SK-N-SH (cell line): ENCODE measurements around the gene ZDHHC7. TPM values are rescaled to one million over a fixed set of nuclear protein-coding genes. Genes with fewer than 3 reads are reported as not detected.
A peak's percentile ranks its signal among the peaks of the same experiment; 100 is the strongest.

Experiments
- CTCF ChIA-PET: fragments of 300-600, 350-600 bp; formaldehyde crosslinking; extraction: SDS; loops from one replicate; lab custom pipeline; 2021; lab: Yijun Ruan, JAX
- POLR2A ChIA-PET: fragments of 350-600 bp; sonication (Branson Sonifier 250); formaldehyde crosslinking; extraction: SDS; loops from one replicate; lab custom pipeline; 2020; ENCODE audit warnings: antibody characterized with exemption, inconsistent platforms; lab: Yijun Ruan, JAX
- DNase-seq: peaks from one replicate; pipeline ENCODE4 v3.0.0; 2012
- H2AFZ ChIP-seq: fragments of 200-600 bp; sonication (generic); 2 replicates; pipeline ENCODE4 v1.8.1; 2016; ENCODE audit warnings: antibody characterized with exemption, mild to moderate bottlenecking, low read depth
- H3F3A ChIP-seq: fragments of 200-600 bp; sonication (generic); replicated peaks from 2 replicates; pipeline ENCODE3; 2016; ENCODE audit warnings: antibody characterized with exemption, mild to moderate bottlenecking; ENCODE audit not compliant: insufficient read depth
- H3K27ac ChIP-seq, 2 experiments: fragments of 200-500 bp in 1 of 2; fragments of 200-600 bp in 1 of 2; sonication (Bioruptor generic) in 1 of 2; sonication (generic), shearing (Covaris generic) in 1 of 2; 2 replicates each; pipeline versions ENCODE4 v1.5.1 to v1.6.1; 2014 to 2016; ENCODE audit warnings: low read depth in 2 of 2, inconsistent platforms in 1 of 2, low read length in 1 of 2, mild to moderate bottlenecking in 1 of 2, mixed read lengths in 1 of 2
- H3K27me3 ChIP-seq: fragments of 200-600 bp; sonication (generic), shearing (Covaris generic); 2 replicates; pipeline ENCODE4 v1.6.1; 2016; ENCODE audit warnings: mixed run types; ENCODE audit not compliant: insufficient read depth
- H3K36me3 ChIP-seq, 2 experiments: fragments of 200-500 bp in 1 of 2; fragments of 200-600 bp in 1 of 2; sonication (Bioruptor generic) in 1 of 2; sonication (generic) in 1 of 2; replicated peaks in 1 of 2; 2 replicates each; pipeline versions ENCODE3 to v1.5.1; 2014 to 2016; ENCODE audit warnings: low read length in 1 of 2, mild to moderate bottlenecking in 1 of 2; ENCODE audit not compliant: insufficient read depth in 2 of 2, control insufficient read depth in 1 of 2
- H3K4me1 ChIP-seq, 2 experiments: fragments of 200-500 bp in 1 of 2; fragments of 200-600 bp in 1 of 2; sonication (Bioruptor generic) in 1 of 2; sonication (generic), shearing (Covaris generic) in 1 of 2; 2 replicates each; pipeline versions ENCODE4 v1.5.1 to v1.6.1; 2014 to 2016; ENCODE audit warnings: low read depth in 1 of 2, low read length in 1 of 2, mixed run types in 1 of 2; ENCODE audit not compliant: insufficient read depth in 2 of 2, control insufficient read depth in 1 of 2
- H3K4me2 ChIP-seq: fragments of 200-600 bp; sonication (generic), shearing (Covaris generic); 2 replicates; pipeline ENCODE4 v1.6.1; 2017; ENCODE audit warnings: mixed run types
- H3K4me3 ChIP-seq, 2 experiments: fragments of 200-500 bp in 1 of 2; fragments of 200-600 bp in 1 of 2; sonication (Bioruptor generic) in 1 of 2; sonication (generic), shearing (Covaris generic) in 1 of 2; 2 replicates each; pipeline versions ENCODE4 v1.5.1 to v1.8.1; 2014 to 2016; ENCODE audit warnings: low read depth in 2 of 2, inconsistent platforms in 1 of 2, low read length in 1 of 2, mild to moderate bottlenecking in 1 of 2, mixed read lengths in 1 of 2, moderate library complexity in 1 of 2
- H3K79me2 ChIP-seq: fragments of 200-600 bp; sonication (generic); 2 replicates; pipeline ENCODE4 v1.8.1; 2017; ENCODE audit warnings: mild to moderate bottlenecking; ENCODE audit not compliant: insufficient read depth
- H3K9ac ChIP-seq: fragments of 200-600 bp; sonication (generic); 2 replicates; pipeline ENCODE4 v1.6.1; 2017; ENCODE audit warnings: mixed run types
- H3K9me2 ChIP-seq: fragments of 200-600 bp; sonication (generic); 2 replicates; pipeline ENCODE4 v1.6.1; 2017; ENCODE audit warnings: mixed run types
- H3K9me3 ChIP-seq: fragments of 200-600 bp; sonication (generic); 2 replicates; pipeline ENCODE4 v1.6.1; 2017; ENCODE audit warnings: mixed run types, mild to moderate bottlenecking, moderate library complexity
- H4K20me1 ChIP-seq: fragments of 200-600 bp; sonication (generic); 2 replicates; pipeline ENCODE4 v1.6.1; 2017; ENCODE audit warnings: mild to moderate bottlenecking, mixed run types; ENCODE audit not compliant: insufficient read depth
- CHD2 ChIP-seq: fragments of 150-350 bp; IDR thresholded peaks from 2 replicates; pipeline ENCODE4 v1.6.1; 2018; ENCODE audit warnings: low read length; ENCODE audit not compliant: partially characterized antibody
- CTCF ChIP-seq: fragments of 200-600 bp; sonication (generic); IDR thresholded peaks from 2 replicates; pipeline ENCODE4 v1.6.1; 2017; ENCODE audit warnings: antibody characterized with exemption, mild to moderate bottlenecking, moderate library complexity
- EZH2phosphoT487 ChIP-seq: fragments of 200-600 bp; sonication (generic); IDR thresholded peaks from 2 replicates; pipeline ENCODE4 v1.6.1; 2017; ENCODE audit warnings: low read depth, mixed run types, mild to moderate bottlenecking, antibody characterized with exemption, moderate library complexity, borderline replicate concordance
- FOXM1 ChIP-seq: IDR thresholded peaks from 2 replicates; pipeline ENCODE4 v1.4.0; 2012; ENCODE audit warnings: low read depth, mild to moderate bottlenecking
- GABPA ChIP-seq: IDR thresholded peaks from 2 replicates; pipeline ENCODE4 v1.4.0; 2012; ENCODE audit warnings: low read depth, mild to moderate bottlenecking
- GATA2 ChIP-seq: sonication (generic); formaldehyde crosslinking; IDR thresholded peaks from 2 replicates; pipeline ENCODE4 v1.5.0; 2020; ENCODE audit warnings: mild to moderate bottlenecking, missing genetic modification reagents
- IRF3 ChIP-seq: fragments of 150-350 bp; IDR thresholded peaks from 2 replicates; pipeline ENCODE4 v1.6.1; 2016; ENCODE audit warnings: mild to moderate bottlenecking, low read depth, low read length
- MAX ChIP-seq: IDR thresholded peaks from 2 replicates; pipeline ENCODE4 v1.4.0; 2012; ENCODE audit warnings: low read depth
- MEF2A ChIP-seq: IDR thresholded peaks from 2 replicates; pipeline ENCODE4 v1.4.0; 2012; ENCODE audit warnings: low read depth, borderline replicate concordance
- MXI1 ChIP-seq: IDR thresholded peaks from 2 replicates; pipeline ENCODE4 v1.6.1; 2012; ENCODE audit warnings: mild to moderate bottlenecking, low read depth, low read length, improper control_type of control experiment
- NFIC ChIP-seq: IDR thresholded peaks from 2 replicates; pipeline ENCODE4 v1.4.0; 2012; ENCODE audit warnings: borderline replicate concordance
- NRF1 ChIP-seq: IDR thresholded peaks from 2 replicates; pipeline ENCODE4 v1.6.1; 2012; ENCODE audit warnings: low read depth, mild to moderate bottlenecking, low read length
- REST ChIP-seq: IDR thresholded peaks from 2 replicates; pipeline ENCODE4 v1.6.1; 2012; ENCODE audit warnings: mild to moderate bottlenecking, low read depth, low read length, moderate library complexity
- RFX5 ChIP-seq: IDR thresholded peaks from 2 replicates; pipeline ENCODE4 v1.6.1; 2012; ENCODE audit warnings: mild to moderate bottlenecking, improper control_type of control experiment, low read length
- RXRA ChIP-seq: IDR thresholded peaks from 2 replicates; pipeline ENCODE4 v1.4.0; 2012; ENCODE audit warnings: low read depth, mild to moderate bottlenecking, borderline replicate concordance
- SIN3A ChIP-seq: IDR thresholded peaks from 2 replicates; pipeline ENCODE4 v1.6.1; 2012; ENCODE audit warnings: low read depth, mild to moderate bottlenecking, low read length, moderate library complexity, borderline replicate concordance
- TCF12 ChIP-seq: IDR thresholded peaks from 2 replicates; pipeline ENCODE4 v1.4.0; 2012
- USF1 ChIP-seq: IDR thresholded peaks from 2 replicates; pipeline ENCODE4 v1.4.0; 2012; ENCODE audit warnings: low read depth, borderline replicate concordance
- USF2 ChIP-seq: fragments of 150-350 bp; IDR thresholded peaks from 2 replicates; pipeline ENCODE4 v1.6.1; 2017; ENCODE audit warnings: antibody characterized with exemption, low read length, low read depth, borderline replicate concordance
- YY1 ChIP-seq: IDR thresholded peaks from 2 replicates; pipeline ENCODE4 v1.4.0; 2012; ENCODE audit warnings: low read depth, mild to moderate bottlenecking
- ZBTB33 ChIP-seq: IDR thresholded peaks from 2 replicates; pipeline ENCODE4 v1.4.0; 2012; ENCODE audit warnings: low read depth, borderline replicate concordance
- WGBS: methylation state at CpG from one replicate; pipeline ENCODE4 v1.1.6; 2017; ENCODE audit warnings: low lambda C conversion rate; 5-methylcytosine and 5-hydroxymethylcytosine counted together
- polyA plus RNA-seq, 3 experiments: library from polyadenylated mRNA; depleted of rRNA; stranded (reverse); fragments of >200 nt; gene quantifications; 2 replicates each; pipeline ENCODE4 v1.2.3, GENCODE V29; 2012

ZDHHC7 gene
- polyA plus RNA-seq, 1 of the 3 experiments (the other 2 are of a cell fraction), result 114 TPM

- 32% methylated on average over 10 of the region's 10 CpGs for WGBS
- H4K20me1 ChIP-seq, result peaks cover 10% of the 10 kb centered on the region
- peak overlapping the region; percentile 74 for H3K4me2 ChIP-seq
- ChIA-PET POLR2A (no interaction called here), CTCF (interaction anchor here (0.9 to 2.2 kb wide), 4 partner anchors 14 to 82 kb away, joined by 3 to 12 read pairs (median 4); no protein-coding TSS in a partner anchor)
- H3K27me3 ChIP-seq, result no peaks in the 10 kb centered on the region
- H3F3A ChIP-seq, result peaks cover 32% of the 10 kb centered on the region
- peak overlapping the region; percentile 43 for H3K9ac ChIP-seq
- H2AFZ ChIP-seq, result no peak overlapping the region
- no peaks in the 10 kb centered on the region for H3K9me2 ChIP-seq
- H3K36me3 ChIP-seq, result peaks cover 3 to 10% of the 10 kb centered on the region in 2 experiments
- peak overlapping the region; percentile 62 to 89 for H3K27ac ChIP-seq
- peaks cover 100% of the 10 kb centered on the region for H3K79me2 ChIP-seq
- peaks cover 13 to 25% of the 10 kb centered on the region in 2 experiments; a peak in 3 of 4 replicates for H3K4me1 ChIP-seq
- H3K9me3 ChIP-seq, result no peaks in the 10 kb centered on the region
- peak overlapping the region in 1 of 2 experiments; percentile 24; a peak in 2 of 4 replicates for H3K4me3 ChIP-seq
- no peak for DNase-seq
- TF ChIP-seq TCF12, result peak; percentile 70
- no peak for TF ChIP-seq NRF1
- no peak for TF ChIP-seq MXI1
- TF ChIP-seq SIN3A, result 0 out of 2 replicates have a peak, but pooled peaks have one; percentile 22
- TF ChIP-seq FOXM1, result no peak
- TF ChIP-seq CTCF, result 0 out of 2 replicates have a peak, but pooled peaks have one; percentile 6
- TF ChIP-seq REST, result no peak
- no peak for TF ChIP-seq IRF3
- 0 out of 2 replicates have a peak, but pooled peaks have one; percentile 16 for TF ChIP-seq ZBTB33
- no peak for TF ChIP-seq USF2
- no peak for TF ChIP-seq GABPA
- no peak for TF ChIP-seq NFIC
- no peak for TF ChIP-seq GATA2 (CRISPR knock-in tag)
- peak; percentile 47; the same call in 1 of the 2 replicates for TF ChIP-seq RXRA
- TF ChIP-seq MEF2A, result no peak
- no peak for TF ChIP-seq CHD2
- TF ChIP-seq YY1, result no peak
- peak; percentile 57; the same call in 1 of the 2 replicates for TF ChIP-seq MAX
- no peak for TF ChIP-seq USF1
- TF ChIP-seq RFX5, result no peak
- TF ChIP-seq EZH2phosphoT487, result no peak
These were observed 6.6 kb downstream of the ZDHHC7 start for GRCh38 chr16:85004587-85005205.
